ENCODE results near the gene GABRG3.
"Not testable (repeated sequence)": the region's sequence is repeated elsewhere in the genome, so short reads cannot be mapped to it uniquely, and the experiment has no call there.

The GABRG3 gene

GRCh38 chr15:27179789-27180188 is 208.8 kb downstream of the GABRG3 start:
- no peak for DNase-seq (ENCODE audit: low read depth)
- TF ChIP-seq CTCF (conservative IDR thresholded peaks at IDR 0.05; ENCODE audit: control insufficient read depth, insufficient read depth, low read depth, low read length), result no peak
- no peak overlapping the region for H3K4me3 ChIP-seq (ENCODE audit: control insufficient read depth, low read depth, low read length)

- H3K4me3 ChIP-seq (ENCODE audit: control insufficient read depth, low read depth, low read length), result no peak overlapping the region
- no peak for TF ChIP-seq CTCF (conservative IDR thresholded peaks at IDR 0.05; ENCODE audit: control insufficient read depth, insufficient read depth, low read depth, low read length)
- no peak for DNase-seq (ENCODE audit: low read depth)
Measured at GRCh38 chr15:27182561-27183110, 211.7 kb downstream of the GABRG3 start.

- TF ChIP-seq CTCF (conservative IDR thresholded peaks at IDR 0.05; ENCODE audit: control insufficient read depth, insufficient read depth, low read depth, low read length), result no peak
- DNase-seq (ENCODE audit: low read depth), result no peak
- no peak overlapping the region for H3K4me3 ChIP-seq (ENCODE audit: control insufficient read depth, low read depth, low read length)
Measured at GRCh38 chr15:27183201-27183600, 212.2 kb downstream of the GABRG3 start.

- DNase-seq (ENCODE audit: low read depth); H3K4me3 ChIP-seq (ENCODE audit: control insufficient read depth, low read depth, low read length): not testable (repeated sequence)
Measured at GRCh38 chr15:27191515-27191914, 220.5 kb downstream of the GABRG3 start.

GRCh38 chr15:27196691-27197090 is 225.7 kb downstream of the GABRG3 start:
- H3K4me3 ChIP-seq (ENCODE audit: control insufficient read depth, low read depth, low read length), result no peak overlapping the region
- no peak for DNase-seq (ENCODE audit: low read depth)
- no peak for TF ChIP-seq CTCF (conservative IDR thresholded peaks at IDR 0.05; ENCODE audit: control insufficient read depth, insufficient read depth, low read depth, low read length)

GRCh38 chr15:27201425-27201824 is 230.4 kb downstream of the GABRG3 start:
- H3K4me3 ChIP-seq (ENCODE audit: control insufficient read depth, low read depth, low read length), result no peak overlapping the region
- TF ChIP-seq CTCF (conservative IDR thresholded peaks at IDR 0.05; ENCODE audit: control insufficient read depth, insufficient read depth, low read depth, low read length), result no peak
- DNase-seq (ENCODE audit: low read depth), result no peak

- TF ChIP-seq CTCF (conservative IDR thresholded peaks at IDR 0.05; ENCODE audit: control insufficient read depth, insufficient read depth, low read depth, low read length), result no peak
- no peak overlapping the region for H3K4me3 ChIP-seq (ENCODE audit: control insufficient read depth, low read depth, low read length)
- DNase-seq (ENCODE audit: low read depth), result no peak
Measured at GRCh38 chr15:27210176-27210575, 239.2 kb downstream of the GABRG3 start.
